ENCODE data around the gene TMEM39B. TPM values are rescaled to one million over a fixed set of nuclear protein-coding genes. Genes with fewer than 3 reads are reported as not detected.

TMEM39B gene
- polyA plus RNA-seq, 1 donor from 2014 or later, result 18.1 TPM

DNA sequence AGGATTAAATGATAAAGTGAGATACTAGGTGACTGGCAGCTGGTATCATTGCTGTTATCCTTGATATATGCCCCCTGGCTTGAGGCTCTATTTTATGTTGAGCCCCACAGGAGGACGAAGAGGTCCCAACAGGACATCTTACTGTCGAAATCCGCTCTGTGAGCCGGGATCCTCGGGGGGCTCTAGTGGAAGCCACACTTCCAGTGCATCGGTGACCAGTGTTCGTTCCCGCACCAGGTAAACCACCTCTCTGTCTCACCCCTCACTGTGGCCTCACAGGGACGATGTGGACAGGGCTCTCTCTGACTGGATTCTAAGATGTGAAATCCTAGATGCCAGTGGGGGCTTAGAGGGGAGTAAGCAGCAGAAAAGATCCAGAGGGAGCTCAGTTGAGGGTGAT is 2.1 kb downstream of the TMEM39B start:
- Histone ChIP-seq H3K4me2 (ENCODE audit: low read length) (no peak overlapping the region), H3K36me3 (ENCODE audit: insufficient read depth, low read length) (no peaks in the 10 kb centered on the region), H3K9me2 (ENCODE audit: insufficient read depth, low read length) (no peaks in the 10 kb centered on the region), H4K20me1 (ENCODE audit: insufficient read depth) (no peaks in the 10 kb centered on the region), H3K27me3 (ENCODE audit: insufficient read depth, low read depth, low read length) (no peaks in the 10 kb centered on the region), H3K9ac (ENCODE audit: low read length) (no peak overlapping the region), H3K27ac (ENCODE audit: low read length) (no peak overlapping the region), H3K4me3 (ENCODE audit: low read length) (peak overlapping the region; percentile 79), H3K9me3 (ENCODE audit: low read length) (no peaks in the 10 kb centered on the region), H3F3A (ENCODE audit: insufficient read depth, low read length, poor library complexity, severe bottlenecking) (no peaks in the 10 kb centered on the region), H3K79me2 (replicated peaks; ENCODE audit: insufficient read depth, low read length) (peaks cover 21% of the 10 kb centered on the region), H2AFZ (ENCODE audit: low read depth, low read length) (no peak overlapping the region)
- TF ChIP-seq EP300 (conservative IDR thresholded peaks at IDR 0.05; ENCODE audit: poor library complexity, severe bottlenecking) (no peak), MXI1 (conservative IDR thresholded peaks at IDR 0.05; ENCODE audit: poor library complexity, severe bottlenecking) (no peak), RAD21 (conservative IDR thresholded peaks at IDR 0.05) (no peak)

DNA sequence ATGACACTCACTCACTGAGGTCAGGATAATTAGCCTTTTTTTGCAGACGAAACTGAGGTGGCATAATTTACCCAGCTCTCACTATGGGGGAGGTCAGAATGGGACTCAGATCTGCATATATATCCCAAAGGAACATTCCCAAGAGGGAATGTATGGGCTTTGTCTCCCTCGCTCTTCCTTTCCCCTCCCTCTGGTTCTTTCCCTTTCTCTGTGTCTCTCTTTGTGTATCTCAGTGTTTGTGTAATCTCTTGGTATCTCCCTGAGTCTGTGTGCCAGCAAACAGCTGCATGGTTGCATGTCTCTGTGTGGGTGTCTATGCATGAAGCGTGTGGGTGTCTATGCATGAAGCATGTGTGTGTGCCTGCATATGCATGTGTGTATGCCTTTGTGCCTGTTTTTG is 4.7 kb downstream of the TMEM39B start:
- TF ChIP-seq EZH2 (IDR thresholded peaks at IDR 0.05; ENCODE audit: borderline replicate concordance, insufficient read depth, low read length, poor library complexity, severe bottlenecking), result no peak
- TF ChIP-seq POLR2AphosphoS5 (IDR thresholded peaks at IDR 0.05), result no peak
- no peak for TF ChIP-seq EP300 (conservative IDR thresholded peaks at IDR 0.05; ENCODE audit: poor library complexity, severe bottlenecking)
- no peak for TF ChIP-seq MXI1 (conservative IDR thresholded peaks at IDR 0.05; ENCODE audit: poor library complexity, severe bottlenecking)
- TF ChIP-seq SMC3 (conservative IDR thresholded peaks at IDR 0.05; ENCODE audit: poor library complexity), result no peak
- TF ChIP-seq, protein P1, sequence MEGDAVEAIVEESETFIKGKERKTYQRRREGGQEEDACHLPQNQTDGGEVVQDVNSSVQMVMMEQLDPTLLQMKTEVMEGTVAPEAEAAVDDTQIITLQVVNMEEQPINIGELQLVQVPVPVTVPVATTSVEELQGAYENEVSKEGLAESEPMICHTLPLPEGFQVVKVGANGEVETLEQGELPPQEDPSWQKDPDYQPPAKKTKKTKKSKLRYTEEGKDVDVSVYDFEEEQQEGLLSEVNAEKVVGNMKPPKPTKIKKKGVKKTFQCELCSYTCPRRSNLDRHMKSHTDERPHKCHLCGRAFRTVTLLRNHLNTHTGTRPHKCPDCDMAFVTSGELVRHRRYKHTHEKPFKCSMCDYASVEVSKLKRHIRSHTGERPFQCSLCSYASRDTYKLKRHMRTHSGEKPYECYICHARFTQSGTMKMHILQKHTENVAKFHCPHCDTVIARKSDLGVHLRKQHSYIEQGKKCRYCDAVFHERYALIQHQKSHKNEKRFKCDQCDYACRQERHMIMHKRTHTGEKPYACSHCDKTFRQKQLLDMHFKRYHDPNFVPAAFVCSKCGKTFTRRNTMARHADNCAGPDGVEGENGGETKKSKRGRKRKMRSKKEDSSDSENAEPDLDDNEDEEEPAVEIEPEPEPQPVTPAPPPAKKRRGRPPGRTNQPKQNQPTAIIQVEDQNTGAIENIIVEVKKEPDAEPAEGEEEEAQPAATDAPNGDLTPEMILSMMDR (IDR thresholded peaks at IDR 0.05; ENCODE audit: poor library complexity, severe bottlenecking), result no peak
- TF ChIP-seq, protein P2, sequence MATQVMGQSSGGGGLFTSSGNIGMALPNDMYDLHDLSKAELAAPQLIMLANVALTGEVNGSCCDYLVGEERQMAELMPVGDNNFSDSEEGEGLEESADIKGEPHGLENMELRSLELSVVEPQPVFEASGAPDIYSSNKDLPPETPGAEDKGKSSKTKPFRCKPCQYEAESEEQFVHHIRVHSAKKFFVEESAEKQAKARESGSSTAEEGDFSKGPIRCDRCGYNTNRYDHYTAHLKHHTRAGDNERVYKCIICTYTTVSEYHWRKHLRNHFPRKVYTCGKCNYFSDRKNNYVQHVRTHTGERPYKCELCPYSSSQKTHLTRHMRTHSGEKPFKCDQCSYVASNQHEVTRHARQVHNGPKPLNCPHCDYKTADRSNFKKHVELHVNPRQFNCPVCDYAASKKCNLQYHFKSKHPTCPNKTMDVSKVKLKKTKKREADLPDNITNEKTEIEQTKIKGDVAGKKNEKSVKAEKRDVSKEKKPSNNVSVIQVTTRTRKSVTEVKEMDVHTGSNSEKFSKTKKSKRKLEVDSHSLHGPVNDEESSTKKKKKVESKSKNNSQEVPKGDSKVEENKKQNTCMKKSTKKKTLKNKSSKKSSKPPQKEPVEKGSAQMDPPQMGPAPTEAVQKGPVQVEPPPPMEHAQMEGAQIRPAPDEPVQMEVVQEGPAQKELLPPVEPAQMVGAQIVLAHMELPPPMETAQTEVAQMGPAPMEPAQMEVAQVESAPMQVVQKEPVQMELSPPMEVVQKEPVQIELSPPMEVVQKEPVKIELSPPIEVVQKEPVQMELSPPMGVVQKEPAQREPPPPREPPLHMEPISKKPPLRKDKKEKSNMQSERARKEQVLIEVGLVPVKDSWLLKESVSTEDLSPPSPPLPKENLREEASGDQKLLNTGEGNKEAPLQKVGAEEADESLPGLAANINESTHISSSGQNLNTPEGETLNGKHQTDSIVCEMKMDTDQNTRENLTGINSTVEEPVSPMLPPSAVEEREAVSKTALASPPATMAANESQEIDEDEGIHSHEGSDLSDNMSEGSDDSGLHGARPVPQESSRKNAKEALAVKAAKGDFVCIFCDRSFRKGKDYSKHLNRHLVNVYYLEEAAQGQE (IDR thresholded peaks at IDR 0.05; ENCODE audit: borderline replicate concordance), result no peak
- no peak for TF ChIP-seq TAF1 (IDR thresholded peaks at IDR 0.05; ENCODE audit: low read depth)
- TF ChIP-seq RAD21 (conservative IDR thresholded peaks at IDR 0.05), result no peak
- Histone ChIP-seq H3K9ac (ENCODE audit: low read length) (no peak overlapping the region), H3K36me3 (ENCODE audit: insufficient read depth, low read length) (no peaks in the 10 kb centered on the region), H2AFZ (ENCODE audit: low read depth, low read length) (no peak overlapping the region), H3K4me2 (ENCODE audit: low read length) (no peak overlapping the region), H3K27me3 (ENCODE audit: insufficient read depth, low read depth, low read length) (no peaks in the 10 kb centered on the region), H3K4me3 (ENCODE audit: low read length) (no peak overlapping the region), H3K27ac (ENCODE audit: low read length) (no peak overlapping the region), H3K9me2 (ENCODE audit: insufficient read depth, low read length) (no peaks in the 10 kb centered on the region), H4K20me1 (ENCODE audit: insufficient read depth) (no peaks in the 10 kb centered on the region), H3F3A (ENCODE audit: insufficient read depth, low read length, poor library complexity, severe bottlenecking) (no peaks in the 10 kb centered on the region), H3K79me2 (replicated peaks; ENCODE audit: insufficient read depth, low read length) (peaks cover 21% of the 10 kb centered on the region), H3K9me3 (ENCODE audit: low read length) (no peaks in the 10 kb centered on the region)

DNA sequence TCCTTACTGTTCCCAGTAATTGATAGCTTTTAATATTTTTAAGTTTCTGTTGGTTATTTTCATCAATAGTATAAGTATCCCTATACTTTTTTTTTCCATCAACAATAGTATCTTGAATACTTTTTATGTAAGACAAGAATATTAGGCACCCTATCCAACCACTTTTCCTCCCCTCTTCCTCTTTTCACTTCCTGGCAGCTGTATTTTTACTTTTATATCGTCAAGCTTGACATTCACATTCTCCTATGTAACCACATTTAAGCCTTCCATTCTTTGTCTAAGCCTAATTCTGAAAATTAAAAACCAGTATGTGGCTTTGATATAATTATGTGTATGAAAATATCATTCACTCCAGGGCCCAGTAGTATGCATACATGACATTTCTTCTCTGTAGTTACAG is 9.3 kb downstream of the TMEM39B start:
- H3K79me2 ChIP-seq (replicated peaks; ENCODE audit: insufficient read depth, low read length), result no peaks in the 10 kb centered on the region
- H4K20me1 ChIP-seq (ENCODE audit: insufficient read depth), result no peaks in the 10 kb centered on the region
- no peaks in the 10 kb centered on the region for H3K36me3 ChIP-seq (ENCODE audit: insufficient read depth, low read length)
- no peak overlapping the region for H3K4me2 ChIP-seq (ENCODE audit: low read length)
- H3K9me2 ChIP-seq (ENCODE audit: insufficient read depth, low read length), result no peaks in the 10 kb centered on the region
- H3K9me3 ChIP-seq (ENCODE audit: low read length), result no peaks in the 10 kb centered on the region
- H2AFZ ChIP-seq (ENCODE audit: low read depth, low read length), result no peak overlapping the region
- no peak overlapping the region for H3K9ac ChIP-seq (ENCODE audit: low read length)
- H3K27ac ChIP-seq (ENCODE audit: low read length), result no peak overlapping the region
- H3K27me3 ChIP-seq (ENCODE audit: insufficient read depth, low read depth, low read length), result no peaks in the 10 kb centered on the region
- TF ChIP-seq TAF1 (IDR thresholded peaks at IDR 0.05; ENCODE audit: low read depth), result no peak
- no peak for TF ChIP-seq EZH2 (IDR thresholded peaks at IDR 0.05; ENCODE audit: borderline replicate concordance, insufficient read depth, low read length, poor library complexity, severe bottlenecking)
- TF ChIP-seq RAD21 (conservative IDR thresholded peaks at IDR 0.05), result no peak
- TF ChIP-seq, protein P2 (IDR thresholded peaks at IDR 0.05; ENCODE audit: borderline replicate concordance), result no peak
- TF ChIP-seq SMC3 (conservative IDR thresholded peaks at IDR 0.05; ENCODE audit: poor library complexity), result no peak
- TF ChIP-seq EP300 (conservative IDR thresholded peaks at IDR 0.05; ENCODE audit: poor library complexity, severe bottlenecking), result no peak
- TF ChIP-seq, protein P1 (IDR thresholded peaks at IDR 0.05; ENCODE audit: poor library complexity, severe bottlenecking), result no peak
- no peak overlapping the region for H3K4me3 ChIP-seq (ENCODE audit: low read length)
- no peaks in the 10 kb centered on the region for H3F3A ChIP-seq (ENCODE audit: insufficient read depth, low read length, poor library complexity, severe bottlenecking)
